Motor neuron (in vitro differentiated cells): ENCODE measurements around the gene CCR1. TPM values are rescaled to one million over a fixed set of nuclear protein-coding genes. Genes with fewer than 3 reads are reported as not detected.
"Not testable (repeated sequence)": the region's sequence is repeated elsewhere in the genome, so short reads cannot be mapped to it uniquely, and the experiment has no call there.

Source experiments
- ATAC-seq, 8 experiments: fragments of 200-7000 bp; cut with Tn5 transposase; replicated peaks in 6 of 8; 2 replicates each; pipeline ENCODE4 v1.8.0; 2021; ENCODE audit warnings: mild to moderate bottlenecking in 8 of 8, moderate library complexity in 8 of 8
- H3K27ac ChIP-seq, 2 donors: fragments of 250-450 bp; sonication (Bioruptor Pico); 2 replicates each; pipeline ENCODE4 v1.9.0; 2021; ENCODE audit warnings: antibody characterized with exemption in 2 of 2, mild to moderate bottlenecking in 2 of 2, moderate library complexity in 1 of 2
- H3K4me1 ChIP-seq, 2 donors: fragments of 250-450 bp; sonication (Bioruptor Pico); replicated peaks in 1 of 2; 2 replicates each; pipeline ENCODE4 v1.6.1; 2021; ENCODE audit warnings: antibody characterized with exemption in 2 of 2, mild to moderate bottlenecking in 2 of 2, moderate library complexity in 1 of 2
- H3K4me3 ChIP-seq, 5 donors: fragments of 250-450 bp; sonication (Bioruptor Pico); 2 replicates each; pipeline ENCODE4 v1.9.0; 2021; ENCODE audit warnings: antibody characterized with exemption in 5 of 5, mild to moderate bottlenecking in 5 of 5, moderate library complexity in 4 of 5
- WGBS, 10 experiments: fragments of 450-650 bp; shearing (Covaris generic); methylation state at CpG; one replicate each; pipeline ENCODE4 v1.0.0; 2022; 5-methylcytosine and 5-hydroxymethylcytosine counted together
- in situ Hi-C, 9 experiments: fragments of 400-800 bp; cut with MboI; loops; one replicate each; pipeline ENCODE4 v1.15.0; 2021; ENCODE audit warnings: low sequenced_read_pairs in 9 of 9, low pct_unique_long_range_greater_than_20kb in 2 of 9; ENCODE audit not compliant: unreplicated experiment in 9 of 9
- total RNA-seq, 8 experiments: library from RNA; unstranded; fragments of 300-600 nt; gene quantifications; 2 replicates each; pipeline versions ENCODE4 v1.2.3 to v1.2.4, GENCODE V29; 2022

The CCR1 gene
- total RNA-seq, 8 experiments from 2014 or later: 0.04 to 0.33 (median 0.07) TPM; not detected in 4

GRCh38 chr3:46207514-46207913 lies 599 bp downstream of the CCR1 start:
- in situ Hi-C loops: loop anchor here in 1 of 9 experiments (25.0 kb wide), 1 partner anchor 270 kb away; the partner anchor contains the start of gene CXCR6
- not testable (repeated sequence) for H3K27ac ChIP-seq, H3K4me1 ChIP-seq, ATAC-seq, H3K4me3 ChIP-seq
- 86 to 98% (median 92%) methylated on average over 2 to 6 of the region's 6 CpGs; no CpG with 5 or more reads in 5 of the 10 experiments for WGBS, 10 experiments

GRCh38 chr3:46206282-46207015 lies 1.7 kb downstream of the CCR1 start:
- no peak overlapping the region for H3K27ac ChIP-seq
- in situ Hi-C loops: loop anchor here in 1 of 9 experiments (25.0 kb wide), 1 partner anchor 269 kb away; the partner anchor contains the start of gene CXCR6
- no peak for ATAC-seq
- H3K4me1 ChIP-seq: no peaks in the 10 kb centered on the region
- H3K4me3 ChIP-seq: no peak overlapping the region
- WGBS, 10 experiments: 20 to 100% (median 44%) methylated on average over 1 to 4 of the region's 6 CpGs; no CpG with 5 or more reads in 4 of the 10 experiments

GRCh38 chr3:46205286-46205960 lies 2.7 kb downstream of the CCR1 start:
- Histone ChIP-seq H3K27ac (no peak overlapping the region), H3K4me3 (no peak overlapping the region), H3K4me1 (no peaks in the 10 kb centered on the region)
- ATAC-seq: no peak
- 20 to 100% (median 63%) methylated on average over 1 to 2 of the region's 2 CpGs; no CpG with 5 or more reads in 2 of the 10 experiments for WGBS, 10 experiments
- in situ Hi-C loops: loop anchor here in 1 of 9 experiments (25.0 kb wide), 1 partner anchor 268 kb away; the partner anchor contains the start of gene CXCR6

- ATAC-seq: no peak
- WGBS, 10 experiments: 57 to 100% (median 91%) methylated on average over 2 to 12 of the region's 12 CpGs; no CpG with 5 or more reads in 2 of the 10 experiments
- in situ Hi-C loops: loop anchor here in 1 of 9 experiments (25.0 kb wide), 1 partner anchor 266 kb away; the partner anchor contains the start of gene CXCR6
- Histone ChIP-seq H3K27ac (no peak overlapping the region), H3K4me3 (no peak overlapping the region), H3K4me1 (no peaks in the 10 kb centered on the region)
Observed at GRCh38 chr3:46203681-46204080, 4.4 kb downstream of the CCR1 start.

- in situ Hi-C loops: loop anchor here in 1 of 9 experiments (25.0 kb wide), 1 partner anchor 265 kb away; the partner anchor contains the start of gene CXCR6
- no peak for ATAC-seq
Observed at GRCh38 chr3:46202535-46202934, 5.6 kb downstream of the CCR1 start.

GRCh38 chr3:46200790-46201189 lies 7.3 kb downstream of the CCR1 start:
- in situ Hi-C loops: loop anchor here in 1 of 9 experiments (25.0 kb wide), 1 partner anchor 263 kb away; the partner anchor contains the start of gene CXCR6
- WGBS, 10 experiments: 0 to 67% (median 53%) methylated on average over 1 of the region's 1 CpG; no CpG with 5 or more reads in 3 of the 10 experiments
- no peaks in the 10 kb centered on the region for H3K4me1 ChIP-seq
- no peak overlapping the region for H3K4me3 ChIP-seq
- no peak for ATAC-seq
- H3K27ac ChIP-seq: no peak overlapping the region

More at GRCh38 chr3:46202535-46202934, 5.6 kb downstream of the CCR1 start:
- H3K4me1 ChIP-seq: no peaks in the 10 kb centered on the region
- 20 to 87% (median 70%) methylated on average over 1 to 4 of the region's 4 CpGs; no CpG with 5 or more reads in 6 of the 10 experiments for WGBS, 10 experiments
- no peak overlapping the region for H3K4me3 ChIP-seq
- no peak overlapping the region for H3K27ac ChIP-seq

- ATAC-seq: no peak
- WGBS, 10 experiments: 33 to 91% (median 59%) methylated on average over 1 to 5 of the region's 5 CpGs; no CpG with 5 or more reads in 2 of the 10 experiments
- H3K27ac ChIP-seq: no peak overlapping the region
- H3K4me1 ChIP-seq: no peaks in the 10 kb centered on the region
- H3K4me3 ChIP-seq: no peak overlapping the region
- in situ Hi-C loops: loop anchor here in 1 of 9 experiments (25.0 kb wide), 1 partner anchor 263 kb away; the partner anchor contains the start of gene CXCR6
Observed at GRCh38 chr3:46200211-46200610, 7.9 kb downstream of the CCR1 start.

GRCh38 chr3:46196261-46196957 lies 11.7 kb downstream of the CCR1 start:
- WGBS, 10 experiments: 45 to 89% (median 83%) methylated on average over 2 to 7 of the region's 7 CpGs
- no peaks in the 10 kb centered on the region for H3K4me1 ChIP-seq
- ATAC-seq: no peak
- H3K4me3 ChIP-seq: no peak overlapping the region
- in situ Hi-C loops: no loop called here
- H3K27ac ChIP-seq: no peak overlapping the region

GRCh38 chr3:46194868-46195553 lies 13.1 kb downstream of the CCR1 start:
- WGBS, 10 experiments: 62 to 100% (median 85%) methylated on average over 1 to 4 of the region's 4 CpGs
- in situ Hi-C loops: no loop called here
- no peaks in the 10 kb centered on the region for H3K4me1 ChIP-seq
- ATAC-seq: no peak
- H3K4me3 ChIP-seq: no peak overlapping the region
- H3K27ac ChIP-seq: no peak overlapping the region

GRCh38 chr3:46193436-46193835 lies 14.7 kb downstream of the CCR1 start:
- Histone ChIP-seq H3K4me3 (no peak overlapping the region), H3K27ac (no peak overlapping the region), H3K4me1 (no peaks in the 10 kb centered on the region)
- WGBS, 10 experiments: 0 to 89% (median 54%) methylated on average over 1 of the region's 1 CpG; no CpG with 5 or more reads in 4 of the 10 experiments
- in situ Hi-C loops: no loop called here
- ATAC-seq: no peak

GRCh38 chr3:46192939-46193338 lies 15.2 kb downstream of the CCR1 start:
- ATAC-seq: no peak
- Histone ChIP-seq H3K4me1 (no peaks in the 10 kb centered on the region), H3K4me3 (no peak overlapping the region), H3K27ac (no peak overlapping the region)
- 53 to 85% (median 77%) methylated on average over 3 to 5 of the region's 5 CpGs for WGBS, 10 experiments
- in situ Hi-C loops: no loop called here

- H3K4me3 ChIP-seq: no peak overlapping the region
- ATAC-seq: no peak
- in situ Hi-C loops: no loop called here
- 0 to 40% (median 10%) methylated on average over 1 to 2 of the region's 3 CpGs; no CpG with 5 or more reads in 6 of the 10 experiments for WGBS, 10 experiments
- H3K4me1 ChIP-seq: no peaks in the 10 kb centered on the region
- no peak overlapping the region for H3K27ac ChIP-seq
Observed at GRCh38 chr3:46191730-46192129, 16.4 kb downstream of the CCR1 start.
